Lung microvascular endothelial cell (primary cell): ENCODE measurements around the gene RALGDS. TPM values are rescaled to one million over a fixed set of nuclear protein-coding genes. Genes with fewer than 3 reads are reported as not detected.

Source experiments
- DNase-seq, 2 donors: peaks; one replicate each; pipeline versions ENCODE4 v3.0.0 to v3.0.0-alpha.2; 2010; ENCODE audit warnings: low read depth in 2 of 2
- total RNA-seq: library from RNA; depleted of rRNA; stranded (reverse); fragments of >200 nt; gene quantifications from 2 replicates; pipeline ENCODE4 v1.2.1, GENCODE V29; 2014

The RALGDS gene
- total RNA-seq, 1 donor from 2014 or later = 37.5 TPM

- no peak for DNase-seq
These were observed 66.1 kb downstream of the RALGDS start for GRCh38 chr9:133054966-133055365.

GRCh38 chr9:133054194-133054890, 66.7 kb downstream of the RALGDS start:
- no peak for DNase-seq

GRCh38 chr9:133051966-133052539, 69.0 kb downstream of the RALGDS start:
- DNase-seq = no peak

GRCh38 chr9:133051281-133051900, 69.6 kb downstream of the RALGDS start:
- no peak for DNase-seq

GRCh38 chr9:133050781-133051180, 70.3 kb downstream of the RALGDS start:
- DNase-seq = peak in 1 of 2 donors; percentile 39

- no peak for DNase-seq
These were observed 70.9 kb downstream of the RALGDS start for GRCh38 chr9:133050142-133050541.

GRCh38 chr9:133049043-133049442, 72.0 kb downstream of the RALGDS start:
- DNase-seq = no peak

GRCh38 chr9:133048595-133048994, 72.4 kb downstream of the RALGDS start:
- DNase-seq = peak; percentile 47 to 63

Other genes with a start within 250 kb of the RALGDS start
- under 0.01 TPM in 1 of 2 replicates, not detected in the other for gene AK8, start 243.0 kb downstream of the RALGDS start, total RNA-seq
- 0.60 and 1.3 TPM in 2 replicates for gene SPACA9, start 242.3 kb downstream of the RALGDS start, total RNA-seq
- 12.2 and 20.4 TPM in 2 replicates for gene TSC1, start 176.6 kb downstream of the RALGDS start, total RNA-seq
- not detected in 2 replicates for gene GFI1B, start 142.5 kb downstream of the RALGDS start, total RNA-seq
- gene GTF3C5, start 90.2 kb downstream of the RALGDS start, total RNA-seq = 35.5 and 36.3 TPM in 2 replicates
- under 0.01 TPM in 2 replicates for gene CEL, start 59.3 kb downstream of the RALGDS start, total RNA-seq
- gene GBGT1, start 42.7 kb upstream of the RALGDS start, total RNA-seq = 19.4 and 27.8 TPM in 2 replicates
- not detected in 2 replicates for gene OBP2B, start 88.0 kb upstream of the RALGDS start, total RNA-seq
- 0.22 and 0.79 TPM in 2 replicates for gene ABO, start 154.0 kb upstream of the RALGDS start, total RNA-seq
- gene SURF6, start 214.9 kb upstream of the RALGDS start, total RNA-seq = 4.1 and 6.5 TPM in 2 replicates
- 10.0 and 11.3 TPM in 2 replicates for gene MED22, start 226.9 kb upstream of the RALGDS start, total RNA-seq
- 1,751 and 1,825 TPM in 2 replicates for gene RPL7A, start 227.0 kb upstream of the RALGDS start, total RNA-seq
- 18.7 and 22.2 TPM in 2 replicates for gene SURF1, start 235.2 kb upstream of the RALGDS start, total RNA-seq
- gene SURF2, start 235.3 kb upstream of the RALGDS start, total RNA-seq = 8.9 and 10.5 TPM in 2 replicates